NCI-H2227 (cell line): Measurements from ENCODE around the gene IQCK.
"Not testable (repeated sequence)": the region's sequence is repeated elsewhere in the genome, so short reads cannot be mapped to it uniquely, and the experiment has no call there.

Experiments
- DNase-seq: peaks from one replicate; lab custom pipeline; 2025; ENCODE audit not compliant: unreplicated experiment; lab: John Stamatoyannopoulos, UW

Gene IQCK, protein sequence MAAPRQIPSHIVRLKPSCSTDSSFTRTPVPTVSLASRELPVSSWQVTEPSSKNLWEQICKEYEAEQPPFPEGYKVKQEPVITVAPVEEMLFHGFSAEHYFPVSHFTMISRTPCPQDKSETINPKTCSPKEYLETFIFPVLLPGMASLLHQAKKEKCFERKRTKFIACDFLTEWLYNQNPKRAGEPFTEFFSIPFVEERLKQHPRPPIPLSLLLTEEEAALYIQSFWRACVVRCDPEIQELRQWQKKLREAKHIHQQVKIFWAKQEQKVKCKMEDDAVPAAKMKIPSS

GRCh38 chr16:19717741-19718623 is at the start of gene IQCK, which contains the start of gene KNOP1:
TSS of gene IQCK (plus strand) at chr16:19718271. CDS start at chr16:19718307, 36 bp downstream.
TSS of gene KNOP1 (minus strand) at chr16:19718227. CDS start at chr16:19715035, 3,192 bp downstream.
- DNase-seq, result peak; percentile 95

DNA sequence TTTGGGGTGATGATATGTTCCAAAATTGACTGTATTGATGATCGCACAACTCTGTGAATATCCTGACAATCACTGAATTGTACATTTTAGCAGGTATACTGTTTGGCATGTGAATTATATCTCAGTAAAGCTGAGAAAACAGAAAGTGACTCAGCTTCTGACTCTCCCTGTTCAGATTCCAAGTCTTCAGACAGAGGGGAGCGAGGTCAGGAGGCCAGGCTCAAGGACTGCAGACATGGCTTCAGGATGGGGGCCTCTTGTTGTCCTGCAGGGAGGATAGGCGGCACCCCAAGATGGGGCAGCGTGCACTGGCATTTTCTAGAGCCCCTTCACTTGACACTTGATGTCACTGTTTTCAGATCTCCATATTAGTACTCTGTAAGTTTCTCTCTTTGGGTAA is 45.7 kb upstream of the IQCK start:
- no peak for DNase-seq

DNA sequence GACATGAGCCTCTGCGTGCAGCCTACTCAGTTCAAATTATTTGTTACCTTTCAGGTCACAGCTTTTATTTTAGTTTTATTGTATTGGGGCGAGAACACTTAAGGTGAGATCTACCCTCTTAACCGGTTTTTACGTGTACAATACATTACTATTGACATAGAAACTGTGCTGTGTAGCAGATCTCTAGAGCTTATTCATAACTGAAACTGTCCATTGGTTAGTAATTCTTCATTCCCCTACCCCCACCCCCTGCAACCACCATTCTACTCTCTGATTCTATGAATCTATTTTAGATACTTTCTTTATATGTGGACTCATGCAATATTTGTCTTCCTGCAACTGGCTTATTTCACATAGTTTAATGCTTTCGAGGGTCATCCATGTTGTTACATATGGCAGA is 43.6 kb upstream of the IQCK start:
- no peak for DNase-seq

DNA sequence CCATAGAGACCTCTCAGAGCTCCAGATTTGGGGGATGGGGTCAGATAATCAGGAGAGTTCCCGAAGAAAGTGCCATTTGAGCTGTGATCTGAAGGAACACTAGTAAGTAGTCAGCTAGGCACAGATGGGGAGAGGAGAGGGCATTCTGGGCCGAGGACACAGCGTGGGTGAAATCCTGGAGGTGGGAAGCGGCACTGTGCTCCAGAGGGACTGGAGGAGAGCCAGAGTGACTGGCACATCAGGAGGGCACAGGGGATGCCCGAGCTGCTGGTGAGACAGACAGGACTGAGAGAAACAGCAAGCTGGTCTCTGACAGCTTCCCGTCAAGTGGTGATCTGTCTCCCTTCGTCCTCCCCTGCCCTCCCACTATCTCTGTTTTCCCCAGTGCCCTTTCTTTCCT is 40.7 kb upstream of the IQCK start:
- DNase-seq, result no peak

- DNase-seq, result no peak
These were observed 39.3 kb upstream of the IQCK start for GRCh38 chr16:19678804-19679203.

DNA sequence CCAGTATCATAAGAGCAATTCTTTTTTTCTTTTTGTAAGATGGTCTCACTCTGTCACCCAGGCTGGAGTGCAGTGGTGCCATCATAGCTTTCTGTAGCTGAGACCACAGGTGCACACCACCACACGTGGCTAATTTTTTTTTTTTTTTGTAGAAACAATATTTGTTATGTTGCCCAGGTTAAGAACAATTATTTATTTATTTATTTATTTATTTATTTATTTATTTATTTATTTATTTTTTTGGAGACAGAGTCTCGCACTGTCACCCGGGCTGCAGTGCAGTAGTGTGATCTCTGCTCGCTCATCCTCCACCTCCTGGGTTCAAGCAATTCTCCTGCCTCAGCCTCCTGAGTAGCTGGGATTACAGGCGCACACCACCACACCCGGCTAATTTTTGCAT is 38.8 kb upstream of the IQCK start:
- DNase-seq, result not testable (repeated sequence)

DNA sequence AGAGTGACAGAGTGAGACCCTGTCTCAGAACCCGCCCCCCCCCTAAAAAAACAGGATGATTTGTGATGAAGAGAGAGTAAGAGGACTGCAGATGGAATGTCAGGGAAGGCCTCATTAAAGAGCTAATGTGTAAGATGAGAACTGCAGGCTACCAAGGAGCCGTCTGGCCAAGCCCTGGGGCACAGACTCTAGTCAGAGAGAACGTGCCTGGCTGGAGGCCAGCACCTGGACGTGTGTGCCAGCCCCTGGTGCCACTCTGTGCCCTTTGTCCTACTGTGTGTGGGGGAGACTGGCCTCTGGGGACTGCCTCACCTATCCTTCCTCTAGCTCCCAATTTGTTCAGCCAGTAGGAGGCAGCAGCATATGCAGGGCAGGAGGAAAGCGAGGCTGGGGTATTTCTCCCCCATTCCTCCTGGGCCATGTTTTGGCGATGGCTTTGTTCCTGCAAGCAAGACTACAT is 37.2 kb upstream of the IQCK start:
- DNase-seq, result no peak

DNA sequence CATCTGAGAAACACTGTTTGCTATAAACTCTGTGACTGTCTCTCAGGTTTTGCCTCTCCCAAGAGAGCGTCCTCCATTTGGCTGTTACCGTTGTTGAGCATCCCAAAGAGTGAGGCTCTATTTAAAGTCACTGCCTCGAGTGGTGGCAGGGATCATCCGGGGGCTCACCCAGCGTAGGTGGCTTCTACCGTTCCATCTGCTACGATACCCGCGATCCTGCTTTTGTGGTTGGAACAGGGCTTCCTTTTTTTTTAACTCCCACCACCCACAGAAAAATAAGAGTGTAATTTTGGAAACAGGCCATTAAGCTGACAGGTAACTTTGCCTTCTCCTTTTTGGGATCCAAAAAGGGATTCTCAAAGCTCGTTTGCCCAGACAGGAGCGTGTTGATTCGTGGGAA is 36.4 kb upstream of the IQCK start:
- DNase-seq, result no peak

- no peak for DNase-seq
These were observed 34.4 kb upstream of the IQCK start for GRCh38 chr16:19683453-19684236.

GRCh38 chr16:19685176-19685575 is 32.9 kb upstream of the IQCK start:
- DNase-seq, result no peak

- DNase-seq, result no peak
These were observed 30.8 kb upstream of the IQCK start for GRCh38 chr16:19687279-19687678.

- no peak for DNase-seq
These were observed 29.6 kb upstream of the IQCK start for GRCh38 chr16:19688396-19689024.

DNA sequence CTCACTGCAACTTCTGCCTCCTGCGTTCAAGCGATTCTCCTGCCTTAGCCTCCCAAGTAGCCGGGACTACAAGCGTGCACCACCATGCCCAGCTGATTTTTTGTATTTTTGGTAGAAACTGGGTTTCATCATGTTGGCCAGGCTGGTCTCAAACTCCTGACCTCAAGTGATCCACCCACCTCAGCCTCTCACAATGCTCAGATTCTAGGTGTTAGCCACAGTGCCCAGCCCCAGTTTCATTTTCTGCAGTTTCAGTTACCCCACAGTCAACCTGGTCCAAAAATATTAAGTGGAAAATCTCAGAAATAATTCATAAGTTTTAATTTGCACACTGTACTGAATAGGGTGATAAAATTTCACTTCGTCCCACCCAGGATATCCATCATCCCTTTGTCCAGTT is 28.7 kb upstream of the IQCK start:
- no peak for DNase-seq

DNA sequence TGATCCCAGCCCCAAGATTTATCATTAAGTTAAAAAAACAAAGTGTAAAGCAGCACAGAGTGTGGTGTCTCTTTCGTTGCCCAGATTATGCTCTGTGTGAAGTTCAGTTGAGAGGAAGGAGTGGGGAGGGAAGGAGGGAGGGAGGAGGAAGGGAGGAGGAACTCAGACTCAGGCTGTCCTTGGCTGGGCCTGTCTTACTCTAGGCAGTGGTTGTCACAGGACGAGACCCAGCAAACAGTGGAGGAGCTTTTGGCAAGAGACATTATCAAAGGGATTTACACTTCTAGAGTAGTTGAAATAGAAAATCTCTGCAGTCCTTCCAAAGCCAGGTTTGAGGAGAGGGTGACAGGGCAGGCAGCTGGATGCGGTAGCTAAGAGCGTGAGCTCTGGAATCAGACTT is 27.9 kb upstream of the IQCK start:
- DNase-seq, result no peak

DNA sequence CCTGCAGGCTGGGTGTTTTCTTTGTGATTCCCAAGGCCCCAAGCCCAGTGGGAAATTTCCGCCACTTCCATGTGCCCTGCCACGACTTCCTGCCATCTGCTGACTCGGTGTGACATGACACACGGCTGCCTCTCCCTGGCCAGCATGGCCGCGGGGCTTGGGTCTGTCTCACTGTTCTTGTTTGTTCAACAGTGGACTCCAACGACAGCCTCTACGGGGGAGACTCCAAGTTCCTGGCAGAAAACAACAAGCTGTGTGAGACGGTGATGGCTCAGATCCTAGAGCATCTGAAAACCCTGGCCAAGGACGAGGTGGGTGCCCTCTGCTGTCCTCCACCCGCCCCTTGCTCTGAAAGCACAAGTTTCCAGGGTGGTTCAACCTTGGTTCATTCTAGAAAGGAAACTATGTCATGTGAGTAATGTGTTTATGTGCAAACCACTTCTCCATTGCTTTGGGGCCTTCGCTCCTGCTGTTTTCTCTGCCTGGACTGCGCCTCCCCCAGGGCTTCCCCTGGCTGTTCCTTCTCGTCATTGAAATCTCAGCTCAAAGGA is 26.8 kb upstream of the IQCK start:
- no peak for DNase-seq

DNA sequence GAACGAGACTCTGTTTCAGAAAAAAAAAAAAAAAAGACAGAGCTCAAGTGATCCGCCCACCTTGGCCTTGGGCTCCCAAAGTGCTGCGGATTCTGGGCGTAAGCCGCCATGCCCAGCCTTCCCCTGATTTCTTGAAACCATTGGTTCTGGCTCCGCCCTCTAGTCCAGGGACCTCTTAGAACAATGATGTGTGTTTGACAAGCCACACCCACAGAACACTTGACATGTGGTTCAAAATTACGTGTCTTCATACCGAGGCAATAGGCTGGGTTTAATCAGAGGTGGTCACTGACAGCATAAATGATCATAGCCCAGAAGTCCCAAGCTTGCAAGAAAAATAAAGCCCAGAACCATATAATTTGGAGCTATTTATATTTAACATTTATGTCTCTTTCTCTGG is 23.1 kb upstream of the IQCK start:
- DNase-seq, result peak; percentile 85

GRCh38 chr16:19696328-19696727 is 21.7 kb upstream of the IQCK start:
- DNase-seq, result peak; percentile 74

GRCh38 chr16:19696961-19697360 is 21.1 kb upstream of the IQCK start:
- DNase-seq, result no peak

DNA sequence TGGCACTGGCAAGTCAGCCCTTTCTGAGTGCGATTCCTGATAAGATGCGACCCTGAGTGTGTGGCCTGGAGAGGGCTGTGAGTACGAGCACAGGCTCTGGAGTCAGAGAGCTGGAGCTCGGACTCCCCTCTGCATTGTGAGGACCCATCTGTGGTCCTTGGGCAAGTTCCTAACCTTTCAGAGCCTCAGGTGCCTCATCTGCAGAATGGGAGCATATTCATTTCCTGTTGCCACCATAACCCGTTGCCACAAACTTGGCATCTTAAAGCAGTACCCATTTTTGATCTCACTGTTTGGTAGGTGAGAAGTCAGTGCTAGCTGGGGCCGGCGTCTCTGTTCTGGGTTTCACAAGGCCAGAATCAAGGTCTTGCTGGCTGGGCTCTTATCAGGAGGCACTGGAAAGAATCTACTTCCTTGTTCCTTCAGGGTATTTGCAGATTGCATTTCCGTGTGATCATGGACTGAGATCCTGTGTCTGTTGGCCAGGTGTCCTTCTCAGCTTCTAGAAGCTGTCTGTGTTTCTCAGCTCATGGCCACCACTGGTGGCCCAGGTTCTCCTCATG is 20.2 kb upstream of the IQCK start:
- no peak for DNase-seq
